NCI-H187 (cell line): ENCODE data around the gene RAC3.
"Not testable (repeated sequence)": the region's sequence is repeated elsewhere in the genome, so short reads cannot be mapped to it uniquely, and the experiment has no call there.

Experiments
- DNase-seq, 2 experiments: peaks; one replicate each; lab custom pipeline; 2025; lab: John Stamatoyannopoulos, UW

RAC3 gene

GRCh38 chr17:82023447-82024241 is 7.8 kb upstream of the RAC3 start:
- no peak for DNase-seq

GRCh38 chr17:82024859-82025258 is 6.6 kb upstream of the RAC3 start:
- no peak for DNase-seq

- no peak for DNase-seq
Measured at GRCh38 chr17:82025401-82026107, 5.9 kb upstream of the RAC3 start.

- DNase-seq = no peak
Measured at GRCh38 chr17:82028246-82028645, 3.2 kb upstream of the RAC3 start.

GRCh38 chr17:82028966-82029365 is 2.5 kb upstream of the RAC3 start:
- DNase-seq = no peak

- DNase-seq = no peak
Measured at GRCh38 chr17:82029391-82029790, 2.1 kb upstream of the RAC3 start.

GRCh38 chr17:82029990-82030469 is 1.4 kb upstream of the RAC3 start:
- DNase-seq = no peak

GRCh38 chr17:82030470-82031302 is 792 bp upstream of the RAC3 start:
- peak; percentile 40 to 50 for DNase-seq

- peak in 1 of 2 experiments; percentile 41 for DNase-seq
Measured at GRCh38 chr17:82031885-82032627, 578 bp downstream of the RAC3 start.

- no peak for DNase-seq
Measured at GRCh38 chr17:82033359-82034085, 2.0 kb downstream of the RAC3 start.

- DNase-seq = no peak
Measured at GRCh38 chr17:82034371-82035011, 3.0 kb downstream of the RAC3 start.

- DNase-seq = no peak
Measured at GRCh38 chr17:82035488-82035887, 4.0 kb downstream of the RAC3 start.

- no peak for DNase-seq
Measured at GRCh38 chr17:82035956-82036633, 4.6 kb downstream of the RAC3 start.

GRCh38 chr17:82036634-82037091 is 5.2 kb downstream of the RAC3 start:
- no peak for DNase-seq

GRCh38 chr17:82037092-82037888 is 5.8 kb downstream of the RAC3 start, which contains the start of gene DCXR:
Gene DCXR (minus strand): TSS chr17:82037697. CDS start chr17:82037682, 15 bp downstream.
- peak; percentile 88 to 96 for DNase-seq

GRCh38 chr17:82037889-82038195 is 6.4 kb downstream of the RAC3 start:
- no peak for DNase-seq

GRCh38 chr17:82038796-82039409 is 7.4 kb downstream of the RAC3 start:
- DNase-seq = not testable (repeated sequence)

GRCh38 chr17:82039695-82040299 is 8.3 kb downstream of the RAC3 start:
- DNase-seq = no peak
